Mesenteric fat pad (tissue), 1 donor: ENCODE data around the gene PACS1. TPM values are rescaled to one million over a fixed set of nuclear protein-coding genes. Genes with fewer than 3 reads are reported as not detected.
"Not testable (repeated sequence)": the region's sequence is repeated elsewhere in the genome, so short reads cannot be mapped to it uniquely, and the experiment has no call there.

ENCODE experiments used
- DNase-seq: peaks from one replicate; pipeline ENCODE4 v3.0.0-alpha.2; 2020; ENCODE audit warnings: low spot score
- total RNA-seq: library from RNA; stranded (reverse); fragmentation: NEBNext Ultra II Directional; extraction: Animal tissue kit (Norgen Biotek cat#: 25700); gene quantifications from one replicate; pipeline ENCODE4 v1.2.1, GENCODE V29; 2021
- donor health status: DM: yes; HTN: yes; CAD: no.

PACS1 gene
- total RNA-seq, 1 donor from 2014 or later: 64.9 TPM

GRCh38 chr11:66267379-66268243, 197.5 kb downstream of the PACS1 start:
- peak; percentile 97 for DNase-seq

GRCh38 chr11:66268244-66268951, 198.3 kb downstream of the PACS1 start, which contains the start of gene RAB1B:
TSS of gene RAB1B (plus strand) at chr11:66268639. CDS start at chr11:66268680, 41 bp downstream.
- peak; percentile 100 for DNase-seq

- DNase-seq: no peak
Observed at GRCh38 chr11:66268952-66269905, 199.2 kb downstream of the PACS1 start.

- no peak for DNase-seq
Observed at GRCh38 chr11:66271816-66272215, 201.7 kb downstream of the PACS1 start.

- DNase-seq: no peak
Observed at GRCh38 chr11:66272596-66272995, 202.5 kb downstream of the PACS1 start.

- no peak for DNase-seq
Observed at GRCh38 chr11:66274219-66274618, 204.1 kb downstream of the PACS1 start.

GRCh38 chr11:66275396-66275795, 205.3 kb downstream of the PACS1 start:
- no peak for DNase-seq

GRCh38 chr11:66275984-66276612, 206.0 kb downstream of the PACS1 start:
- DNase-seq: no peak

- DNase-seq: not testable (repeated sequence)
Observed at GRCh38 chr11:66276619-66277018, 206.5 kb downstream of the PACS1 start.

- DNase-seq: not testable (repeated sequence)
Observed at GRCh38 chr11:66277064-66277463, 207.0 kb downstream of the PACS1 start.

- no peak for DNase-seq
Observed at GRCh38 chr11:66277471-66278362, 207.6 kb downstream of the PACS1 start, which contains the start of gene CNIH2. TSS of gene CNIH2 (plus strand) at chr11:66278175. CDS start at chr11:66278457, 282 bp downstream.

- DNase-seq: no peak
Observed at GRCh38 chr11:66278363-66279091, 208.5 kb downstream of the PACS1 start.

- DNase-seq: no peak
Observed at GRCh38 chr11:66279092-66279734, 209.1 kb downstream of the PACS1 start.

- DNase-seq: no peak
Observed at GRCh38 chr11:66280428-66280827, 210.4 kb downstream of the PACS1 start.

- no peak for DNase-seq
Observed at GRCh38 chr11:66281001-66281400, 210.9 kb downstream of the PACS1 start.

- no peak for DNase-seq
Observed at GRCh38 chr11:66281776-66282467, 211.8 kb downstream of the PACS1 start.
